Stomach smooth muscle (tissue), 2 donors: ENCODE measurements around the gene PHACTR1.
A peak's percentile ranks its signal among the peaks of the same experiment; 100 is the strongest.

Experiments used
- H3K27ac ChIP-seq: one replicate; pipeline ENCODE4 v1.7.0; 2013; ENCODE audit warnings: mild to moderate bottlenecking, low read length, inconsistent platforms
- H3K27me3 ChIP-seq, 2 donors: one replicate each; pipeline ENCODE4 v1.7.0; 2013; ENCODE audit warnings: low read length in 2 of 2; ENCODE audit not compliant: insufficient read depth in 2 of 2, control insufficient read depth in 1 of 2
- H3K36me3 ChIP-seq, 2 donors: one replicate each; pipeline ENCODE4 v1.7.0; 2013; ENCODE audit warnings: low read length in 2 of 2; ENCODE audit not compliant: control insufficient read depth in 2 of 2, insufficient read depth in 2 of 2
- H3K4me1 ChIP-seq: one replicate; pipeline ENCODE4 v1.7.0; 2013; ENCODE audit warnings: low read length; ENCODE audit not compliant: control insufficient read depth, insufficient read depth
- H3K4me3 ChIP-seq, 2 donors: one replicate each; pipeline ENCODE4 v1.7.0; 2013; ENCODE audit warnings: low read length in 2 of 2
- H3K9ac ChIP-seq, 2 donors: one replicate each; pipeline ENCODE4 v1.7.0; 2013; ENCODE audit warnings: low read length in 2 of 2, mild to moderate bottlenecking in 1 of 2
- H3K9me3 ChIP-seq, 2 donors: one replicate each; pipeline ENCODE4 v1.7.0; 2013; ENCODE audit warnings: low read length in 2 of 2; ENCODE audit not compliant: control insufficient read depth in 2 of 2
- donor health status: healthy.
- donor health status: Pancreatic carcinoma.

Gene PHACTR1

DNA sequence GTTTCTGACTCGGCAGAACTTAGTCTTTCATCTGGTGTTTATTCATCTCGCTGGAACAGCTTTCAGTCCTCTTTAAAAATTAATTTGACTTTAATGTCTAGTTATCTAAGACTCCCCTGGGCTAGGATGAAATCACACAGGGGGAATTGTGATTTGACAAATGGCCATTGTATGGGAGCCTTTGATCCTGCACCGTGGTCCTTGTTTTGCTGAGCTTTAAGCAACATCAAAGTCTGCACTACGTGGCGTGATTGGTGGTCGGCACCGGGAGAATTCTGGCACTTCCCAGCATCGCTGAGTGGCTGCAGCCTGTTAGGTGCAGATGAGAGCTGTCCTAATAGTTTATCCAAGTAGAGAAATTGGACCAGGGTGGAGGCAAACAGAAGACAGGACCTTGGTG is 464.8 kb downstream of the PHACTR1 start:
- no peak overlapping the region for H3K9ac ChIP-seq
- H3K36me3 ChIP-seq, result peaks cover 0 to 3% of the 10 kb centered on the region in 2 donors
- no peak overlapping the region for H3K27ac ChIP-seq
- H3K4me3 ChIP-seq, result peak overlapping the region in 1 of 2 donors; percentile 49
- no peaks in the 10 kb centered on the region for H3K27me3 ChIP-seq
- no peaks in the 10 kb centered on the region for H3K9me3 ChIP-seq
- H3K4me1 ChIP-seq, result no peaks in the 10 kb centered on the region

DNA sequence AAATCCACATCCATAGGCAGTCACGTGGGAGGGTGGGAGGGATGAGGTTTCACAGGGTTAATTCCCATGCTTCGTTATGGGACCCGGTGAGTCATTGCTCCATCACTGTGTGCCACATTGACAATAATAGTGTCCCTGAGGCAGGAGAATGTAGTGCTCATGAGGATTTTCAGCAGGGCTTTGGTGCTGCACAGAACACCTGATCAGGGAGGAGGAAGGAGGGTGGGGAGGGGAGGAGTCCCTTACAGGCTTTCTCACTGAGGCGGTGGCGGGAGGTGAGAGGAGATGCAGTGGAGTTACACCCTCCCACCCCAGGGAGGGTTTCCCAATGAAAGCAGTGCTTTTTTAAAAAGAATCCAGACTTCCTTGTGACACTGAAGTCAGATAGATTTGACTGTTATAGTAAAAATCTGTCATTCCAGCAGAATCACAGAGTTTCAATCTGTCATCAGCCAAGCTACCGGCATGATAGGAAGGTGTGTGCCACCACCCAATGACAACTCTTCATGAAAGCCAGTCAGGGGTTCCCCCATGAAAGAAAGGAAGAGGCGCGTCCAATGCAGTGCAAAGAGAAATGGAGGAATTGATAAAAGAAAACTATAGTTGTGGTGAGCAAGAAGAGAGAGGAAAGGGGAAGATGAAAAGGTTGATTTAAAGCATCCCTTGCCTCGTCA is 467.0 kb downstream of the PHACTR1 start:
- H3K27ac ChIP-seq, result no peak overlapping the region
- peaks cover 0 to 5% of the 10 kb centered on the region in 2 donors for H3K36me3 ChIP-seq
- no peak overlapping the region for H3K9ac ChIP-seq
- no peaks in the 10 kb centered on the region for H3K9me3 ChIP-seq
- H3K27me3 ChIP-seq, result no peaks in the 10 kb centered on the region
- H3K4me1 ChIP-seq, result no peaks in the 10 kb centered on the region
- no peak overlapping the region for H3K4me3 ChIP-seq

DNA sequence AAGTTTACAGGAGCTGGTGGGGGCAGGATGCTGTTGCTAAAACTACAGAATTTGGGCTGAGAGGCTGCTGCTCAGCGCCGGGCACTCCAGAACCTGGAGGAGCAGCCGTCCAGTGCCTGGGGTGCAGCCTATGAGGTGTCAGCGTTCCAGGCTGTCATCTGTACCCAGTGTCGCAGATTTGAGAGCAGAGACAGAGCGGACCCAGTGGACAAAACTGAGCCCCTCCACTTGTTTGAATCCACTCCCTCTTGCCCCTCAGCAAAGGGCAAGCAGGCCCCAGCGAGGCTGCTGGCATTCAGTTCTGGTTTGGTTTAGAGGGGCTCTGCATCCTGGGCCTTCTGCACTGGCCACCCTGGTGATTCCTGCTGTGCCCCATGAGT is 467.5 kb downstream of the PHACTR1 start:
- H3K4me3 ChIP-seq, result no peak overlapping the region
- H3K27me3 ChIP-seq, result no peaks in the 10 kb centered on the region
- no peaks in the 10 kb centered on the region for H3K9me3 ChIP-seq
- H3K4me1 ChIP-seq, result no peaks in the 10 kb centered on the region
- peaks cover 0 to 5% of the 10 kb centered on the region in 2 donors for H3K36me3 ChIP-seq
- no peak overlapping the region for H3K9ac ChIP-seq
- no peak overlapping the region for H3K27ac ChIP-seq

DNA sequence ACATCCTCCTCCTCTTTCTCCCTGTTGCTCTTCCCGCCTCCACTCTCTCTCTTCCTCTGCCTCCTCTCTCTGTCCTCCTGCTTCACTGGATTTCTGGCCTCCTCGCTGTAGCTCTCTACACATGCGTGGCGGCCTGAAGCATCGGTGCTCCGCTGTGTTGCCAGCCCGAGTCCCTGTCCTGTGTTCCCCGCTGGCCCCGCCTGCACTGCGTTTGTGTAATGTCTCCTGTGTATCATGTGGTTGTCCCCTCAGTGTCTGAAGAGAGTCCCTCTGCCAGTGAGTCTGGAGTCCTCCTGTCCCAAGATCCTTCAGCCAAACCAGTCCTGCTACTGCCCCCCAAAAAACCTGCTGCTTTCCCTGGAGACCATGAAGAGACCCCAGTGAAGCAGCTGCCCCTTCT is 468.0 kb downstream of the PHACTR1 start:
- no peak overlapping the region for H3K9ac ChIP-seq
- no peaks in the 10 kb centered on the region for H3K9me3 ChIP-seq
- H3K27ac ChIP-seq, result no peak overlapping the region
- no peaks in the 10 kb centered on the region for H3K27me3 ChIP-seq
- H3K36me3 ChIP-seq, result peaks cover 0 to 5% of the 10 kb centered on the region in 2 donors
- no peaks in the 10 kb centered on the region for H3K4me1 ChIP-seq
- H3K4me3 ChIP-seq, result no peak overlapping the region

DNA sequence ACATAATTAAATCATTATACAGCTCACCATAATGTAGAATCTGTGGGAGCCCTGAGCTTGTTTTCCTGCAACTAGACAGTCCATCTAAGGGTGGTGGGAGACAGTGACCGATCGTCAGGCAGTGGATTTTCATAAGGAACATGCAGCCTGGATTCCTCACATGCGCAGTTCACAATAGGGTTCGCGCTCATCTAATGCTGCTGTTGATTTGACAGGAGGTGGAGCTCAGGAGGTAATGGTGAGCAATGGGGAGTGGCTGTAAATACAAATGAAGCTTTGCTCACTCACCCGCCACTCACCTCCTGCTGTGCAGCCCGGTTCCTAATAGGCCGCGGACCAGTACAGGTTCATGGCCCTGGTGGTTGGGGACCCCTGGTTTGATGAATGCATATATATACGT is 470.3 kb downstream of the PHACTR1 start:
- H3K4me1 ChIP-seq, result peaks cover 2% of the 10 kb centered on the region
- peaks cover 0 to 5% of the 10 kb centered on the region in 2 donors for H3K36me3 ChIP-seq
- H3K27ac ChIP-seq, result no peak overlapping the region
- no peaks in the 10 kb centered on the region for H3K9me3 ChIP-seq
- no peak overlapping the region for H3K9ac ChIP-seq
- no peak overlapping the region for H3K4me3 ChIP-seq
- no peaks in the 10 kb centered on the region for H3K27me3 ChIP-seq

DNA sequence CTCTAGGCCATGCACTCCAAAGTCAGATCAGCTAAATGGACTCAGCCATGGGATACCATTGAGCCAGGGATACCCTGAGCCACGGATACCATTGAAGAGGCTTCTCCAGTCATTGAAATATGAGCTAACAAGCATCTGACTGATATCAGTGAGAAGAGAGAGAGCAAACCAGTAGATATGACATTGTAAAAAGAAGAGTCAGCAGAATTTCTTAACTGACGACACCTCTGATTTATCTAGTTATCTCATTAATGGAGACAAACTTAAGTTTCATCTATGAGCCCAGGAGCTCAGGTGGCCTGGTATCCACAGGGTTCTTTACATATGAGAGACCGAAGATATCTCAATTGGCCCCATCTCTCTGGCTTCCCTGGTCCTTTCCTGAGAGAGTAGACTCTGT is 471.1 kb downstream of the PHACTR1 start:
- peaks cover 2% of the 10 kb centered on the region for H3K4me1 ChIP-seq
- H3K4me3 ChIP-seq, result no peak overlapping the region
- no peak overlapping the region for H3K27ac ChIP-seq
- no peak overlapping the region for H3K9ac ChIP-seq
- H3K36me3 ChIP-seq, result peaks cover 0 to 5% of the 10 kb centered on the region in 2 donors
- no peaks in the 10 kb centered on the region for H3K9me3 ChIP-seq
- H3K27me3 ChIP-seq, result no peaks in the 10 kb centered on the region

DNA sequence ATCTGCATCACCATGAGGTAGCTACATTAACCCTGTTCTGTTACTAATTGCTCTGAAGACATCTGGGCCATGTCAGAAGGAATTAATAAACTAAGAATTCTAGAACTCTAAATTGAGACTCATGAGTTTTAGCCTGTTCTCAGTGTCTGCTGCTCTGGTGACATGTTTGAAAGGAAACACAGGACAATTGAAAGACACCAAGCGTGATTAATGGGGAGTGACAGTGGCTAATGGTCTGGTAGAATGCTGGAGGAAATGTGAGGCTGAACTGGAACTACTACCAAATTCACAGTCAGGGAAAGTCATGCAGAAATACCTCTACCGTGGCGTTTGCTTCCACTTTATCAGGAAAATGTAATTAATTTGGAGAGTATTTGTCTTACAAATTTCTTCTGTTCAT is 471.7 kb downstream of the PHACTR1 start:
- no peak overlapping the region for H3K9ac ChIP-seq
- no peak overlapping the region for H3K27ac ChIP-seq
- no peak overlapping the region for H3K4me3 ChIP-seq
- H3K36me3 ChIP-seq, result peaks cover 0 to 5% of the 10 kb centered on the region in 2 donors
- H3K9me3 ChIP-seq, result no peaks in the 10 kb centered on the region
- peaks cover 2% of the 10 kb centered on the region for H3K4me1 ChIP-seq
- no peaks in the 10 kb centered on the region for H3K27me3 ChIP-seq

DNA sequence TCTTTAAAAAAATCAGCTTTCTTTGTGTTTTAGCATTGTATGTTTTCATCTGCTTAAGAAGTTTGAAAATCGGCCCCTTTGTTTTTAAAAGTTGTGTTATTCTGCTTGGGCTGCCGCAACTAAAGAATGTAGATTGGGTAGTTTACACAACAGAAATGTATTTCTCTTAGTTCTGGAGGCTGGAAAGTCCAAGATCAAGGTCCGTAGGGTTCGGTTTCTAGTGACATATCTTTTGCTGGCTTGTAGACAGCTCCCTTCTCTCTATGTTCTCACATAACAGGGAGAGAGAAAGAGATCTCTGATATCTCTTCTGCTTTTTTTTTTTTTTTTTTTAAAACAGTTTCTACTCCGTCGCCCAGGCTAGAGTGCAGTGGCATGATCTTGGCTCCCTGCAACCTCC is 473.1 kb downstream of the PHACTR1 start:
- Histone ChIP-seq H3K4me3 (no peak overlapping the region), H3K4me1 (peaks cover 2% of the 10 kb centered on the region), H3K36me3 (peaks cover 0 to 2% of the 10 kb centered on the region in 2 donors), H3K27me3 (no peaks in the 10 kb centered on the region), H3K27ac (no peak overlapping the region), H3K9me3 (no peaks in the 10 kb centered on the region), H3K9ac (no peak overlapping the region)

DNA sequence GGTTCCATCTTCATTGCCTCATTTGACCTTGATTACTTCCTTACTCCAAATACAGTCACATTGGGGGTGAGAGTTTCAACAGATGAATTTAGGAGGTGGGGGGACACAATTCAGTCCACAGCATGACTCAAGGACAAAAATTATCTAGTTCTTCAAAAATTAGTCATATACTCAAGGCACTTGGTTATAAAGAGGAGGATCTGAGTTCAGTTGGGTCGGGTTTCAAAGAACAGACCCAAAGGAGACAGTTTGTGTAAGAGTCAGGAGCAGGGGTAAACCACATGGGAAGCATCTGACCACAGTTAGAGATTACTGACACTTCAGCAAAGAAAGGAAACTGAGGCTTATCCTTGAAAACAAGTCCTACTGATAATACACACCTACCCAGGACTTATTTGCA is 473.8 kb downstream of the PHACTR1 start:
- Histone ChIP-seq H3K9ac (no peak overlapping the region), H3K4me3 (no peak overlapping the region), H3K27me3 (no peaks in the 10 kb centered on the region), H3K4me1 (peaks cover 2% of the 10 kb centered on the region), H3K27ac (no peak overlapping the region), H3K36me3 (peaks cover 0 to 2% of the 10 kb centered on the region in 2 donors), H3K9me3 (no peaks in the 10 kb centered on the region)

DNA sequence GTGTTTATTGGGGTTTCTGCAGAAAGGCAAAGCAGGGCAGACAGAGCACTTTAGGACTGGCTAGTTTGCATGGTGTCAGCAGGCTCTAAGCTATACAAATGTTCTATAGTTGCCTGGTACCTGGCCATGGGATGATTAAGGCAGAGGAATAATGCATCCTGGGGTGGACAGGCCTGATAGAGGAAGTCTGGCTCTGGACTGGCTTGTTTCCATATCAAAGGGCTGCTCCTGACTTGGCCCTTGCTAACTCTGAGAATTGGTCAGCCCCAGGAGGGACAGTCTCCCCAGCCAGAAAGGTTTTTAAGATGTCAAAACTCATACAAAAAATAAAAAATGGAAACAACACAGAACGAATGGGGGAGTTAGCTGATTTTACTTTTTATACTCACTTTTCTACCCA is 474.9 kb downstream of the PHACTR1 start:
- no peak overlapping the region for H3K9ac ChIP-seq
- H3K36me3 ChIP-seq, result peaks cover 0 to 2% of the 10 kb centered on the region in 2 donors
- peaks cover 2% of the 10 kb centered on the region for H3K4me1 ChIP-seq
- H3K27me3 ChIP-seq, result no peaks in the 10 kb centered on the region
- H3K4me3 ChIP-seq, result no peak overlapping the region
- H3K9me3 ChIP-seq, result no peaks in the 10 kb centered on the region
- H3K27ac ChIP-seq, result no peak overlapping the region

DNA sequence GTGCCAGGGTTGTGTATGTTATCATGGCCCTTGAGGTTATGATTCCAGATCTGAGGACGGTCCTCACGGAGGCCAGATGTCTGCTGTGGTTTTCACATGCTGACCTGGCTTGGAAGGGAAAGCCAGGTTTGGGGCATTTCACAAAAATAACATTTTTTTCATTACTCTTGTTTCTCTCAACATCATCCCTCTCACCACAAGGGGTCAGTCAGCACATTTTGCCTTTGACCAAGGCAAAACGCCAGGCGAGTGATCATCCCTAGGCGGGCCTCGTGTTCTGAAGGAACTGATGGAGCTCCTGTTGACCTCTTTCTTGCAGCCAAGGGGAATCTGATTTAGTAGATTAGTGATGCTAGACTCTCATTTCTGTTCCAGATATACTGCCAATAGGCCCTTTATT is 478.3 kb downstream of the PHACTR1 start:
- Histone ChIP-seq H3K9ac (no peak overlapping the region), H3K27ac (no peak overlapping the region), H3K4me1 (peaks cover 2% of the 10 kb centered on the region), H3K27me3 (no peaks in the 10 kb centered on the region), H3K4me3 (no peak overlapping the region), H3K36me3 (peaks cover 0 to 4% of the 10 kb centered on the region in 2 donors), H3K9me3 (no peaks in the 10 kb centered on the region)
